ENCODE measurements around the gene YTHDF2. TPM values are rescaled to one million over a fixed set of nuclear protein-coding genes. Genes with fewer than 3 reads are reported as not detected.

The YTHDF2 gene
- total RNA-seq, 2 donors from 2014 or later, result 20.2 to 28.7 TPM

- H3K4me1 ChIP-seq, result no peaks in the 10 kb centered on the region
- no peak for ATAC-seq
- H3K36me3 ChIP-seq (replicated peaks in 1 of 2; ENCODE audit: insufficient read depth in 1 of 2, low read depth in 2 of 2), result no peaks in the 10 kb centered on the region
- no peaks in the 10 kb centered on the region for H3K9me3 ChIP-seq
- intact Hi-C loops (cut with DNase I), result no loop called here
- DNase-seq, result no peak
- TF ChIP-seq POLR2A (IDR thresholded peaks at IDR 0.05) (no peak), CTCF (IDR thresholded peaks at IDR 0.05) (no peak)
- WGBS, 2 donors, result 61 to 64% methylated on average over 18 of the region's 18 CpGs
- H3K4me3 ChIP-seq, result no peak overlapping the region
- no peak overlapping the region for H3K27ac ChIP-seq
- no peaks in the 10 kb centered on the region for H3K27me3 ChIP-seq
Observed at GRCh38 chr1:28796352-28797211, 59.8 kb downstream of the YTHDF2 start.

DNA sequence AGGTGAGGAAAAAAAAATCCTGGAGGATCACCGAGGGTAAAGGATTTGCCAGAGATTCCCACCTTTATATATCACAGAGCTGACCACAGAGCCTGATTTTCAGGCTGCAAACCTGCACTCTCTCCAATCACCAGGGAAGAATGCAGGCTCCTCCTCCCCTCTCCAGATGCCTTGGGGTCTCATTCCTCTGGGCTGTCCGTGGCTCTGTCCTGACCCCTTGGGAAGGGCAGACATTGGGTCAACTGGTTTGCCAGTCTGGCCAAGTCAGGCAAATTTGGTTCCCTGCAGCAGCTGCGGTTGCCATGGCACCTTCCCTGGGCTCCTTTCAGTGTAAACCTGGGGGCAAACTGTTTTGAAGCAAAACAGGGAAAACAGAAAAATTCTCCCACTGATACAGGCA, 63.6 kb downstream of the YTHDF2 start:
- H3K36me3 ChIP-seq (replicated peaks in 1 of 2; ENCODE audit: insufficient read depth in 1 of 2, low read depth in 2 of 2), result no peaks in the 10 kb centered on the region
- intact Hi-C loops (cut with DNase I), result no loop called here

GRCh38 chr1:28801461-28801860, 64.7 kb downstream of the YTHDF2 start:
- Histone ChIP-seq H3K27ac (no peak overlapping the region), H3K4me3 (no peak overlapping the region), H3K4me1 (no peaks in the 10 kb centered on the region), H3K9me3 (no peaks in the 10 kb centered on the region), H3K27me3 (no peaks in the 10 kb centered on the region), H3K36me3 (replicated peaks in 1 of 2; ENCODE audit: insufficient read depth in 1 of 2, low read depth in 2 of 2) (no peaks in the 10 kb centered on the region)
- intact Hi-C loops (cut with DNase I), result no loop called here
- no peak for TF ChIP-seq CTCF (IDR thresholded peaks at IDR 0.05)
- no peak for TF ChIP-seq POLR2A (IDR thresholded peaks at IDR 0.05)
- no peak for DNase-seq
- 83 to 88% methylated on average over 4 to 6 of the region's 6 CpGs for WGBS, 2 donors
- no peak for ATAC-seq

More for the DNA sequence above, 63.6 kb downstream of the YTHDF2 start:
- H3K4me3 ChIP-seq, result no peak overlapping the region
- 43 to 57% methylated on average over 2 to 3 of the region's 3 CpGs for WGBS, 2 donors
- no peaks in the 10 kb centered on the region for H3K9me3 ChIP-seq
- H3K4me1 ChIP-seq, result no peaks in the 10 kb centered on the region
- DNase-seq (no peak), ATAC-seq (no peak)
- no peak overlapping the region for H3K27ac ChIP-seq
- no peaks in the 10 kb centered on the region for H3K27me3 ChIP-seq
- TF ChIP-seq CTCF (IDR thresholded peaks at IDR 0.05) (no peak), POLR2A (IDR thresholded peaks at IDR 0.05) (no peak)

DNA sequence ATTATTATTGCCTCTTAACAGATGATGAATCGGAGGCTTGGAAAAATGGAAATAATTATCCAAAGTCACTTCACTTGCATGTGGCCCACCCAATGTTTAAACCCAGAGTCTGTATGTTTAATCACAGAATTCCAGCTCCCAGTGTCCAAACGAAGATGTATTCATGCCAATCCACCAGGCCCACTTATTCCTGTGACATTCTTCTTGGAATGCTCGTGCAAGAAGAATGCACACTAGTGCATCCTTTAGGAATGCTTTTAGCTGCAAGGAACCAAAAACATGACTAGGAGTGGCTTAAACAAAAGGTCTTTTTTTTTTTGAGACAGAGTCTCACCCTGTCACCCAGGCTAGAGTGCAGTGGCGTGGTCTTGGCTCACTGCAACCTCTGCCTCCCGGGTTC, 66.3 kb downstream of the YTHDF2 start:
- H3K9me3 ChIP-seq, result no peaks in the 10 kb centered on the region
- no peak for ATAC-seq
- no peak overlapping the region for H3K27ac ChIP-seq
- no peaks in the 10 kb centered on the region for H3K36me3 ChIP-seq (replicated peaks in 1 of 2; ENCODE audit: insufficient read depth in 1 of 2, low read depth in 2 of 2)
- DNase-seq, result no peak
- H3K4me3 ChIP-seq, result no peak overlapping the region
- 63 to 65% methylated on average over 3 to 5 of the region's 5 CpGs for WGBS, 2 donors
- intact Hi-C loops (cut with DNase I), result no loop called here
- TF ChIP-seq CTCF (IDR thresholded peaks at IDR 0.05) (no peak), POLR2A (IDR thresholded peaks at IDR 0.05) (no peak)
- H3K4me1 ChIP-seq, result no peaks in the 10 kb centered on the region
- no peaks in the 10 kb centered on the region for H3K27me3 ChIP-seq

DNA sequence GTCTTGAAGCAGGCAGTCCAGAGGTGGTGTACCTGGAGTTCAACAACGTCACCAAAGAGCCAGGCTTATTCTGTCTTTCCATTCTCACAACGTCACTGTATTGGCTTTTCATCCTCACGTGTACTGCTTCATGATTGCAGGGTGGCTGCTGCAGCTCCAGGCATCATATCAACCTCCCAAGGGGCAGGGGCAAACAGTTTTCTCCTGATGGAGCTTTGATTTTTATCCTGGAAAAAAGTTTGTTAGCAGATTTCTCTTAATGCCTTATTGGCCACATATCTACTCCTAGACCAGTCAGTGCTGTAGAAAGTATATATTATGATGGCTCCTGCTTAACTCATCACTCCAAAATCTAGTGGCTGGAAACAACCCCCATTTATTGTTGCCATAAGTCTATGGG, 66.9 kb downstream of the YTHDF2 start:
- DNase-seq (no peak), ATAC-seq (no peak)
- intact Hi-C loops (cut with DNase I), result no loop called here
- TF ChIP-seq POLR2A (IDR thresholded peaks at IDR 0.05) (no peak), CTCF (IDR thresholded peaks at IDR 0.05) (no peak)
- no peaks in the 10 kb centered on the region for H3K36me3 ChIP-seq (replicated peaks in 1 of 2; ENCODE audit: insufficient read depth in 1 of 2, low read depth in 2 of 2)
- no peak overlapping the region for H3K27ac ChIP-seq
- no peaks in the 10 kb centered on the region for H3K27me3 ChIP-seq
- H3K9me3 ChIP-seq, result no peaks in the 10 kb centered on the region
- H3K4me1 ChIP-seq, result no peaks in the 10 kb centered on the region
- H3K4me3 ChIP-seq, result no peak overlapping the region
- 81 to 90% methylated on average over 3 of the region's 3 CpGs for WGBS, 2 donors
